HFF-Myc (cell line): ENCODE results near the gene FOXA2.

ENCODE experiments used
- DNase-seq: peaks from one replicate; pipeline ENCODE4 v3.0.0-alpha.2; 2011; ENCODE audit warnings: low read depth; ENCODE audit errors: extremely low read depth
- H3K4me3 ChIP-seq: replicated peaks from 2 replicates; pipeline ENCODE4 v1.5.1; 2011; ENCODE audit warnings: low read depth, mild to moderate bottlenecking, control low read depth, low read length
- CTCF ChIP-seq: IDR thresholded peaks from 2 replicates; pipeline ENCODE4 v1.5.1; 2012; ENCODE audit warnings: mild to moderate bottlenecking, low read depth, low read length, control low read depth; ENCODE audit errors: missing control alignments

FOXA2 gene

GRCh38 chr20:22579711-22580697 is 4.4 kb downstream of the FOXA2 start:
- H3K4me3 ChIP-seq = no peak overlapping the region
- no peak for DNase-seq
- no peak for TF ChIP-seq CTCF

GRCh38 chr20:22579119-22579427 is 5.3 kb downstream of the FOXA2 start:
- DNase-seq = no peak

GRCh38 chr20:22578221-22579118 is 5.9 kb downstream of the FOXA2 start:
- no peak for TF ChIP-seq CTCF
- DNase-seq = no peak
- H3K4me3 ChIP-seq = no peak overlapping the region

More at GRCh38 chr20:22579119-22579427, 5.3 kb downstream of the FOXA2 start:
- no peak overlapping the region for H3K4me3 ChIP-seq
- TF ChIP-seq CTCF = no peak

- no peak for TF ChIP-seq CTCF
- no peak for DNase-seq
Observed at GRCh38 chr20:22577515-22578220, 6.7 kb downstream of the FOXA2 start.

GRCh38 chr20:22576733-22577514 is 7.4 kb downstream of the FOXA2 start:
- H3K4me3 ChIP-seq = no peak overlapping the region
- no peak for DNase-seq
- no peak for TF ChIP-seq CTCF

More at GRCh38 chr20:22577515-22578220, 6.7 kb downstream of the FOXA2 start:
- no peak overlapping the region for H3K4me3 ChIP-seq

GRCh38 chr20:22576273-22576672 is 8.1 kb downstream of the FOXA2 start:
- DNase-seq = no peak
- no peak overlapping the region for H3K4me3 ChIP-seq
- no peak for TF ChIP-seq CTCF
